NCI-H1417 treated with DMSO at 0.1 percent for 48 hours (cell line): ENCODE measurements around the gene ZNF516.
"Not testable (repeated sequence)": the region's sequence is repeated elsewhere in the genome, so short reads cannot be mapped to it uniquely, and the experiment has no call there.

Experiments used
- DNase-seq: peaks from one replicate; lab custom pipeline; 2025; lab: John Stamatoyannopoulos, UW

Gene ZNF516, protein sequence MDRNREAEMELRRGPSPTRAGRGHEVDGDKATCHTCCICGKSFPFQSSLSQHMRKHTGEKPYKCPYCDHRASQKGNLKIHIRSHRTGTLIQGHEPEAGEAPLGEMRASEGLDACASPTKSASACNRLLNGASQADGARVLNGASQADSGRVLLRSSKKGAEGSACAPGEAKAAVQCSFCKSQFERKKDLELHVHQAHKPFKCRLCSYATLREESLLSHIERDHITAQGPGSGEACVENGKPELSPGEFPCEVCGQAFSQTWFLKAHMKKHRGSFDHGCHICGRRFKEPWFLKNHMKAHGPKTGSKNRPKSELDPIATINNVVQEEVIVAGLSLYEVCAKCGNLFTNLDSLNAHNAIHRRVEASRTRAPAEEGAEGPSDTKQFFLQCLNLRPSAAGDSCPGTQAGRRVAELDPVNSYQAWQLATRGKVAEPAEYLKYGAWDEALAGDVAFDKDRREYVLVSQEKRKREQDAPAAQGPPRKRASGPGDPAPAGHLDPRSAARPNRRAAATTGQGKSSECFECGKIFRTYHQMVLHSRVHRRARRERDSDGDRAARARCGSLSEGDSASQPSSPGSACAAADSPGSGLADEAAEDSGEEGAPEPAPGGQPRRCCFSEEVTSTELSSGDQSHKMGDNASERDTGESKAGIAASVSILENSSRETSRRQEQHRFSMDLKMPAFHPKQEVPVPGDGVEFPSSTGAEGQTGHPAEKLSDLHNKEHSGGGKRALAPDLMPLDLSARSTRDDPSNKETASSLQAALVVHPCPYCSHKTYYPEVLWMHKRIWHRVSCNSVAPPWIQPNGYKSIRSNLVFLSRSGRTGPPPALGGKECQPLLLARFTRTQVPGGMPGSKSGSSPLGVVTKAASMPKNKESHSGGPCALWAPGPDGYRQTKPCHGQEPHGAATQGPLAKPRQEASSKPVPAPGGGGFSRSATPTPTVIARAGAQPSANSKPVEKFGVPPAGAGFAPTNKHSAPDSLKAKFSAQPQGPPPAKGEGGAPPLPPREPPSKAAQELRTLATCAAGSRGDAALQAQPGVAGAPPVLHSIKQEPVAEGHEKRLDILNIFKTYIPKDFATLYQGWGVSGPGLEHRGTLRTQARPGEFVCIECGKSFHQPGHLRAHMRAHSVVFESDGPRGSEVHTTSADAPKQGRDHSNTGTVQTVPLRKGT

DNA sequence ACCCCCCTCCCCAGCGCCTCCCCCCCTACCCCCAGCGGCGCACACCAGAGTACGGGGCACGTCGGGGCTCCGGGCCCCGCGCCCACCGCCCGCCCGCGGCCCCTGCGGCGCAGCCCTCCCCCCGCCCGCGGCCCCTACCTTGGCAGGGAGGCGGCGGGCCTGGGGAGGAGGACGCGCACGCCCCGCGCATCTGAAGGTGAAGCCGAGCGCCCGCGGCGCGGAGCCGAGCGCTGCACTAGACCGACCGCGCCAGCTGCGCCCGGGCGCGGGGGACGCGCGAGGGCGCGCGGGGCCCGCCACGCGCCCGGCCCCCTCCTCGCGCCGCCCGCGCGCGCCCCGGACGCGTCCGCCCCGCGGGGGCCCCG, at the start of gene ZNF516:
TSS of gene ZNF516 (minus strand) at position 237 of the 365 bp plus-strand sequence. CDS start 52,188 bp downstream, outside the sequence.
- no peak for DNase-seq

DNA sequence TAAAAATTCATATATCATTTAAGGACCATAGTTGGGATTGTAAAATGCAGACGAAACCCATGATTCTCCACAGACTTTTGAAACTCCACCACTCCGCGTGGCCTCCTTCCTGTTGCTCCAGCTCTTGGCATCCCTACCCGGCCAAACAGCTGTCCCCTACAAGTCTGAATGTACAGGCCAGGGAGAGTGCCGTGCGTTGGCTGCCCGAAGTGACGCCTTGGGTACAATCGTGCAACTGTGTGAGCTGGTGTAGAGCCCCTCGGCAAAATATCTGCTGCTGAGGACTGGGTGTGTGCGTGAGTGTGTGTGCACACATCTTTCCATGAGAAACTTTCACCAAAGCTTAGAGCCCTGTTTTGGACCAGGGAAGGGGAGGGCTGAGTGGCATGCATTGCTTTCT, 43.8 kb upstream of the ZNF516 start:
- DNase-seq: no peak

DNA sequence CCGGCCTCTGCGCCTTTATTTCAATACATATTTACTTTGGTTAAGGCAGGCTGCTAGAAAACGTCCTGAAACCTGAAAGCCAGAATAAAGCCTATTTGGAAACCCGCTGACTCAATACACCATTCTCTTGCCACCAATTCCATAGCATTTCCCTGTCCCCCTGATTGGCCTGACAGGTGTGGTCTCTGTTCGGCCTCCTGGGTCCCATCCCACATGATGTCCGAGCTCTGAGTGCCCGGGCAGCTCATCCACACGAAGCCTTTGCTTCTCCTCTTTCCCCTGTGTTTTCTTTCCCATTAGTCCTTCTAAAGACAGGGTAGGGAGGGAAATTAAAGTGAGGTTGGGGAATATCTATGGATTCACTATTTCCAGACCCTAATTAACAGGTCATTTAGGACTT, 42.6 kb upstream of the ZNF516 start:
- DNase-seq: no peak

DNA sequence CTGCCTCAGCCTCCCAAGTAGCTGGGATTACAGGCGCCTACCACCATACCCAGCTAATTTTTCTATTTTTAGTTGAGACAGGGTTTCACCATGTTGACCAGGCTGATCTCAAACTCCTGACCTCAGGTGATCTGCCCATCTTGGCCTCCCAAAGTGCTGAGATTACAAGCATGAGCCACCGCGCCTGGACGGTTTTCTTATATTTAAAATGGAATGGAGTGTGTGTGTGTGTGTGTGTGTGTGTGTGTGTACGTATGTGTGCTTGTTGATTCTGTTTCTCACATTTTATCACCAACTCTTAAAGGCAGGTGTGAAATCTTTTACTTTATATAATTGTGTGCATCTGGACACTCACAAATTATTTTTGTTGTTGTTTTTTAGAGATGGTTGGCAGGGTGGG, 41.6 kb upstream of the ZNF516 start:
- DNase-seq: not testable (repeated sequence)

DNA sequence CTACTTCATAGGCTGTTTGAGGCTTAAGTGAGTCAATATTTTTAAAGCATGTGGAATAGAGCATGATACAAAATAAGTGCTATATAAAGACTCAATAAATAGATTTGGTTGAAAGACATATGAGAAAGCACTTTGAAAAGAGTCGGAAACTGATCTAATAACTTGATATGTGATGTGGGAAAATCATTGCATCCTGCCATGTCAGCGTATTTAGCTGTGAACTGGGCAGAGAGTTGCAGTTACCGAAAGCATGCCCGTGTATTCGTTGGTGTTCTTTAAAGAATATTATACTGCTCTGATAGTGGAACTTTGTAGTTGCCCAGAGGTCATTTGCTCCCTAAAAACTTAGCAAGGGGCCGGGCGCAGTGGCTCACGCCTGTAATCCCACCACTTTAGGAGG, 37.8 kb upstream of the ZNF516 start:
- no peak for DNase-seq

DNA sequence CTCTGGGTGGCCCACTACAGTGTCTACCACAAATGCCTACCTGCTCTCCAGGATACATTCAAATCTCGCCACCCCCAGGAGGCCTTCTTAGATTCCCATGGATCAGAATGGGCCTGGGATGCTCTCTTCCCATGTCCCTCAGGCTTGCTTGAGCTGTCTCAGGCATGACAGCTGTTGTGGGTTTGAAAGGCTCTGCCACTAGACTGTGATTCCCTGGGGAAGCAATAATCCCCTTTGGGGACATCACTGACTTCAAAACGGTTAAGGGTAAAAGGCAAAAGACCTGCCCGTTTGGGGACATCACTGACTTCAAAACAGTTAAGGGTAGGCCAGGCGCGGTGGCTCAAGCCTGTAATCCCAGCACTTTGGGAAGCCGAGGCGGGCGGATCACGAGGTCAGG, 35.8 kb upstream of the ZNF516 start:
- DNase-seq: no peak

DNA sequence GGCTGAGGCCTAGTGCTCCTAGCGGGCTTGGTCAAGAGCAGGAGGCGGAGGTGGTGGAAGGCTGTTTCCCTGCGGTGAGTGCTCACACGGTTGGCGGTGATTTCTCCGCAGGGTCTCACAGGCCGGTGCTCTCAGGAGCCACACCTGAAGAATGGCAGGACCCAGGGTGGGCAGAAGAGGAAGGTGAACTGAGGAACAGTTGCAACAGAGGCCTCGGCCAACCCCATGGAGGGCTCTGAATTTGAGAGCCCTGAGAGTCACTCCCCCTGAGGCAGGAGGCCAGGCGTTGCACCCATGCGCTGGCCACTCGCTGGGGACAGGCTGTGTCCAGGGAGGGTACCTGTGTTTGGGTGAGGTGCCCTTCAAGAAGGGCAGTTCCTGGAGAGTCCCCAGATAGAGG, 35.3 kb upstream of the ZNF516 start:
- no peak for DNase-seq

DNA sequence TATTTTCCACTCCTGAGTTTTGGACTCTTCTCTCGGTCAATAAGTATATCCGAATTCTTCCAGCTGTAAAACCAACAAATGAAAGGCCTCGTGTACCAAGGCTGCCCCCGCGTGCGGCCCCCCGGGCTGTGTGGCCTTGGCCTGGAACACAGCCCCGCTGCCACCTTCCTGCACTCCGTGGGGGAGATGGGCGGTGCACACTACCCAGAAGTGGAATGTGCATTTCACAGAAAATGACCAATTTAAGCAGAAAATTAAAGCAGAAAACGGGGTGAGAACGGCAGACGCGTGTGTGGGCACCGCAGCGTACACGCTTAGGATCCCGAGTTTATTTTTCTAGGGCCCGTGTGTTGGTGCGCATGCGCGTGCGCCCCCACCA, 34.4 kb upstream of the ZNF516 start:
- no peak for DNase-seq

DNA sequence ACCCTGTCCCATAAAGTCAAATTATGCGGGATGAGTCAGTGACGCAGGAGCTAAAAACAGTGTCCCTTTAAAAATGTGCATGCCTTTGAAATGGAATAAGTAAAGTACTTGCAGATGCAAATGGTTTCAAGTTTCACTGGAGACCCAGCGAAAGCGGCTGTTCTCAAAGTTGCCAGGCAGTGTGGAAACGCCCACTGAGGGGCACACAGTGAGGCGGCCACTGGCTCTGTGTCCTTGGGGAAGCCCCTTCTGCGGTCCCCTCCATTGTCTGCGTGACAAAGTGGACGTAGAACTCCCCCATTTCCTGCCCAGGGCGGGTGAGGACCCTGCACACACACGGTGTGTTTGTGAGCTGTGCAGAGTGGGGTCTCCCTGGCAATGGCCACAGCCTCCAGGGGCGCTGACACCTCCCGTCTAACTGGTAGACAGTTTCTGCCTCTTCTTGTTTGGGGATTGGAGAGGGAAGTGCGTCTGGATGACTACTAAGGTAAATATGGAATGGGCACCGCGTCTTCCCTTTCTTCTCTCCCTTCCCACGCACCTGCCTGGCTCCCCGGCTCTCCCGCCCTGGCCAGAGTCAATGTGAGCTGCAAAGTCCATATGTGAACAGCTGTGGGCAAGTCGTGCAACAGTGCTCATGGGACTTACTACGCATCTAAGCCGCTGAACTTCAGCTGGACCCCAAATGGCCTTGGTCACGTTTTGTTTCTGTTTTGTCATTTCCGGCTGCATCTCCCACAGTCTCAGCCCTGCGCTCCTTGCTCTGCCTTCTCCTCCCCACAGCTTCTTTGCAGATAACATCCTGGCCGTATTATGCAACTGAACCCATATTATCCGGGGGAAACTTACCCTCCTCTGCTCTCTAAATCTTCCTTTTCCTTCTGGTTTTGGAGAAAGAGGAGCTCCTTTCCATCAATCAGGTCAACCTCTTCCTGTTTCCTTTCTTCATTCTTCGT, 33.7 kb upstream of the ZNF516 start:
- DNase-seq: no peak

DNA sequence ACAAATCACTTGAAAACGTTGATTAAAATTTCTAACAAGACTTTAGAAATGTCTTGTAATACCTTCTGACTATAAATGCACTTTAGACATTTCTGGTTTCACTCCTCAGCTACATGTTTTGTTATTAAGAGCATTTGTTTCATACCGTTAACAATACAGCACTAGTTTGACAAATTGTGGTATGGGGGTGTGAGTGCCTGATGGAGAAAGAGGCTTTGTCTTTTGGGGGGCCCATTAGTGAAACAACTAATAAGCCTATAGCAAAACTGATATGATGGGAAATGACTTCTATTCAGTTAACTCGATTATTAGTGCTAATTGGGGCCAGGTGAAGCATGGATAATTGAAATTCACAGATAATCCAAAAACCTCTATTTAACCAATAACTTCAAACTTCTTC, 30.9 kb upstream of the ZNF516 start:
- DNase-seq: no peak

DNA sequence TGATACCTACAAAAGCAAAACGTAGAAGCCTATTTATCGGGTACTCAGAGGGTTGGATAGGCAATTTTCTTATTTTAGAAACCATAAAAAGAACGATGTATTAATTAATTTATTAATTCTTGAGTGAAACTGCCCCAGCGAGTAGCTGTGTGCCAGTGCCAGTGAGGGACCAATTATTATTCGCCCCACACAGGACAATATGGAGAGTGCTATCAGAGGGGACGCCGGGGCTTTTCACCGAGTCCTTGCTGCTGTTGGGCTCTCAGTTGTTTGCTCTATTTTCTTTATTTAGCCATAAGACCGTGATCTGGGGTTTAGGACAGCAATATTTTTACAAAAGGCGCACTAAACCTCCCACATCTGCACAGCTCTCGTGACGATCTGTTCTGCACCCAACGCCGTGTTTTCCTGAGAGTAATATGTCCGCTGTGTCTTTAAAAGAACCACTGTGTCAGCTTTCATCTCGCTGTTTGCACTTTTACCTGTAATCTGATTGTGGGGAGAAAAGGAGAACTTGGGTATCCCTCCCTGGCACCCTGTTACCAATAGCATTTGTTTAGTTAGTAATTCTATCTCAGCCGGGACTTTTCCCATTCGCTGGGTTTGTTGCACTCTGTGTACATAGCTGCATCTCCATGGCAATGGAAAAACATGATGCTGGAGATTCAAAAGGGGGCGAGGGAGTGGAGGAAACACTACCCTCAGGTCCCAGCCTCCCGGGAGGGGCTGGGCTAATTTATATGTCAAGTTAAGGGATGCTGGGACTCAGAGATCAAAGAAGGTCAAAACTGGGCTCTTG, 30.1 kb upstream of the ZNF516 start:
- DNase-seq: peak; percentile 98

DNA sequence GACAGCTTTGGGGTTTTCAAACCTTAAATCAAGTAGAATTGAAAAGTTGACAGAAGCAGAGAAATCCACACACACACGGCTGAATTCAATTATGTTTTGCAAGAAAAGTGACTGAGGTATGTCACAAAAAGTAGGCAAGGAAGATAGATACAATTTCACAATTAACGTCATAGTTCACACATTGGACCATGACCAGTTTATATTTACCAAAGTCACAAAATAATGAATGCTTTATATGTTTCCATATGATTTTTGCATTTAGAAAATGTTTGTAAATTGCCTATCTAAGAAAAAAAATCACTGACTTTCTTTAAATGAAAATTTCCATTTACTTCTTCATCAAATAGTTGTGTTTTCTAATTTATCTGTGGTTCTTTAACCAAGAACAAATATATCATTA, 29.4 kb upstream of the ZNF516 start:
- DNase-seq: no peak

DNA sequence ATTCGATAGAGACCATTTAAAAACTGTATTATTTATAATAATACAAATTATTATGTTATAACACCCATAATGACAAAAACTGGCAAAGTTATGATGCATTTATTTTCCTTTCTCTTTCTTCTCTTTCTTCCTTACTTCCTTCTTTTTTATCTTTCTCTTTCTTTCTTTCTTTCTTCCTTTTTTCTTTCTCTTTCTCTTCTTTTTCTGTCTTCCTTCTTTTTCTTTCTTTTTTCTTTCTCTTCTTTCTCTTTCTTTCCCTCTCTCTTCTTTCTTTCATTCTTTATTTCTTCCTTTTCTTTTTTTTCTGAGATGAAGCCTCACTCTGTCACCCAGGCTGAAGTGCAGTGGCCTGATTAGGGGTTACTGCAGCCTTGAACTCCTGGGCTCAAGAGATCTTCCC, 27.5 kb upstream of the ZNF516 start:
- DNase-seq: no peak

DNA sequence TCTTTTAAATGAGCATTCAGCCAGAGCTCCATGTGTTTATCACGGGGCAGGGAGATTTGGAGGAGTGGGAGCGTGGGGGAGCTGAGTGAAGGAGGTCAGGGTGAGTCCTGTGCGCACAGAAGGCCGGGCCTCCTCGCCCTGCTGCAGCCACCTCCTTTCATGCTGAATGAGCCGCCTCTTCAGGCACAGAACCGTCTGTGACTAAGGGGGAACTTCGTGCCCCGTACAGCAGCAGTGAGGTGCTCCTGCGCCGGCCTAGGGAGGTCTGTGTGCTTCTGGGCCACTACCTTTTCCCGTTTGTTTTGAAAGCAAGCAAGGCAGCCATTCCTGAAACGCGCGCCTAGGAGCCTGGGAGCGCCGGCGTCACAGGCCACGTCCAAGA, 27.1 kb upstream of the ZNF516 start:
- no peak for DNase-seq

DNA sequence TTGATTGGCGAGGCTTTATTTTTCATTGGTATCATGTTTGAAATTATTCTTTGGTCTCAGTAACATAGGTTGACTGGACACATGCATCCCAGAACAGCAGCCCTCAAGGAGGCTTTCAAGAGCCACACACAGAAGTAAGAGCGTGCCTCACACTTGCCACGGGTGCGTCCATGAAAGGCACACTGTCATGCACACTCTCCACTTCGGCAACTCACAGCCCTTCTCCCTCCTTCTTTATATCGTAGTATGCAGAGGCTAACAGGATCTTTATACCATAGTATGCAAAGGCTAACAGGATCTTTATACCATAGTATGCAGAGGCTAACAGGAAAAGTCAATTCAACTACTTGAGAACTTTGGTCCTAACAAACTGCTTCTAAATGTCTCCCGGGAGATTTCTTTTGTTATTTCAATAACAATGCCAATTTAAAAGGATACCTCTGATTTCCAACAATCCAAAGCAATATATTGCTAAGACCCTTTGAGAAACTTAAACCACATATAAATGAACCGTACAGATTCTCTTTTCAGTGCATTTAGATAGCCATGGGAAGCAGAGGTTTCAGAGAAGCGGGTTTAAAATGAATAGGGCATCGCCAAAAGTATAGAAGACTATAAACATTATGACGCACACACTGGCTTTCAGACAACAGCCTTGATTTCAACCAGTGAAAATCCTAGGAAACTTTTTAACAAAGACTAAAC, 26.5 kb upstream of the ZNF516 start:
- DNase-seq: no peak

DNA sequence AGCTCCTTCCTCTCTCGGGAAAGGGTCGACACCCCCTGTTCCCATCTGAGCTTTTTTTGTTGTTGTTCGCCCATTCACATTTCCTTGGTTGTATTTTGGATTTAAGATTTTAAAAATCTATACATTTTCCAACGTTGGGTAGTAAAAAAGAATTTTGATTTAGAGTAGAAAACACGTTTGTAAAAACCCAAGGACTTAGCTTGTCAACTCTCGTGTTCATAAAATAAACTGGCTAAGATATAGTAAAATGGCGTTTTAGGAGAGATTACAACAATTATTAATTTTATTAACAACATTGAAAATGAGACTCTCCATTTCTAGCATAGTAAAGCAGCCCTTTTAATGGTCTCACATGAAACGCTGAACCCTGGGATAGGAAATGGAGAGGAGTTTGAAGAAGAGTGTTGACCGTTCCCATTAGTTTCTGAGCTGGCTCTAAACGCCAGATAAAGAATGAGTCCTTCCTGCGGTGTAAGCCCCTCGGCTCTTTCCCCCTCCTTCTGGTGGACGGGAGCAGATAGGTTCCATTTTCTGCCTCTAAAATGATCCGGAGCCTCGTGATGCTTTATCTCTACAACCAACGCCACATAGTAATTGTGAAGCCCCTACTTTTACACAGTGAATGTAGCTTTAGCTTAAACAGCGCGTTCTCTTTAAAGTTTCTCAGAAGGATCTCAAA, 24.0 kb upstream of the ZNF516 start:
- no peak for DNase-seq

DNA sequence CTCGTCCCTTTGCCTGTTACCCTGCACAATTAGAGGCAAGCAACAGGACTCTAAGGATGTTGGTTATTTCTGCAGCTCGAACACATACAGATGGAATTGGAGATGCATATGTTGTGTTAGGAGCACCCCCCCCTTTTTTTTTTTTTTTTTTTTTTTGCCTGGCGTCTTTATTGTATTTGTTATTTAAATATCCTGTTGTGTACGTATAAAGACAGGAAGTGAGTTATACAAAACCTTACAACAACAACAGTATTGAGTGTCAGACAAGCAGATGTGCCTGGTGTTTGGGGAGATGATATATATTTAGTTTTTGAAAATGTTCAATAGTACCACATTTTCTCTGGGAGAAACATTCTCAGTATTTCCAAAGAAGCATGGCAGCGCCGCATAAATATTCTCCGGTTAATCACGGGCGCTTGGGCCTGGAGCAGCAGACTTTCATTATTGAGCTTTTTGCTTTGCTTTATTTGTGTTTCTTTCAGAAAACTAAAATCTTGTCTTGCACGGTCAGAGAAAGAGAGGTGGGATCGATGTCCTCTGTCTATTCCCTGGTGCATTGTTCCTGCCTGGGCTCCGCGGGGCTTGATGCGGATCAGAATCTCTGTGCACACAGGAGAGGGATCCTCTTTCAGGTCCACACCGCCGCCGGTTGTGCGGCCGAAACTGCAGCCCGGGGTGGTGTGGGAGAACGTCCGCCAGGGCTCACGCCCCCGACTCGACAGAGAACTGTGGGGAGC, 23.2 kb upstream of the ZNF516 start:
- DNase-seq: no peak

DNA sequence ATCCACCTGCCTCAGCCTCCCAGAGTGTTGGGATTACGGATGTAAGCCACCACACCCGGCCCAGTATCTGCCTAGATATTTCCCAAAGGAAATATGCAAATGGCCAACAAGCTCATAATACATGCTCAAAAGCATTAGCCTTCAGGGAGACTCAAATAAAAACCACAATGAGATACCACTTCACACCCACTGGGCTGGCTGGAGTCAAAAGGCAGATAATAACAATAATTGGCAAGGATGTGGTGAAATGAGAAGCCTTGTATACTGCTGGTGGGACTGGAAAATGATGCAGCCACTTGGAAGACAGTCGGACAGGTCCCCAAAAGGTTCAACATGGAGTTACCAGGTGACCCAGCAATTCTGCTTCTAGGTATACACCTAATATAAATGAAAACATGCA, 20.5 kb upstream of the ZNF516 start:
- DNase-seq: no peak

DNA sequence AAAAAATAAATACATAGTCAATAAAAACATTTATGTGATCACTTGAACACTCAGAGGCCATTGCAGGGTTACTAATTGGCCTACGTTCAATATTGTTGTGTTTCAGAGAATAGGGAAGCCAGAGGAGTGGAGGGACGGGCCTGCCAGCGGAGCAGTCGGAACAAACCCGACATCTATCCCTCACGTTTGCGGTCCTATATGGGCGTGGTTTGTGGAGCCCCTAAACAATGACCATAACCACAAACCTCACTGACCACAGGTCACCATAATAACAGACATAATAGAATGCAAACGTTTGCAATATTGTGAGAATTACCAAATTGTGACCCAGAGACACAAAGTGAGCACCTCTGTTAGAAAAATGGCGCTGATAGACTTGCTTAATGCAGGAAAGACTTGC, 19.5 kb upstream of the ZNF516 start:
- DNase-seq: no peak
